Calu3 (cell line): ENCODE data around the gene SERINC3. TPM values are rescaled to one million over a fixed set of nuclear protein-coding genes. Genes with fewer than 3 reads are reported as not detected.

Source experiments
- BruUV-seq: library from RNA; stranded (reverse); fragments of 400-500 nt; replicated peaks from 2 replicates; lab custom pipeline; 2021; lab: Mats Ljungman, UMichigan
- CTCF ChIA-PET: fragments of 300-600 bp; sonication (Branson Sonifier 250); formaldehyde crosslinking; loops from one replicate; lab custom pipeline; 2022; ENCODE audit warnings: antibody characterized with exemption; lab: Charles Lee
- DNase-seq: peaks from one replicate; pipeline ENCODE4 v3.0.0; 2022
- H3K27ac Mint-ChIP-seq: one replicate; pipeline ENCODE4 v1.8.0; 2022; ENCODE audit warnings: mixed read lengths; ENCODE audit not compliant: unreplicated experiment
- H3K27me3 Mint-ChIP-seq: one replicate; pipeline ENCODE4 v1.8.0; 2022; ENCODE audit warnings: mixed read lengths; ENCODE audit not compliant: unreplicated experiment
- H3K36me3 Mint-ChIP-seq: one replicate; pipeline ENCODE4 v1.8.0; 2022; ENCODE audit warnings: mild to moderate bottlenecking, moderate library complexity, mixed read lengths; ENCODE audit not compliant: insufficient read depth, unreplicated experiment
- H3K4me1 Mint-ChIP-seq: one replicate; pipeline ENCODE4 v1.8.0; 2022; ENCODE audit warnings: mild to moderate bottlenecking, low read depth, mixed read lengths; ENCODE audit not compliant: unreplicated experiment
- H3K4me3 Mint-ChIP-seq: one replicate; pipeline ENCODE4 v1.8.0; 2022; ENCODE audit warnings: mild to moderate bottlenecking, low read depth, moderate library complexity, mixed read lengths; ENCODE audit not compliant: unreplicated experiment
- H3K9me3 Mint-ChIP-seq: one replicate; pipeline ENCODE4 v1.8.0; 2022; ENCODE audit warnings: low read depth, mixed read lengths; ENCODE audit not compliant: unreplicated experiment
- intact Hi-C: fragments of 100-400 bp; cut with micrococcal nuclease; formaldehyde crosslinking; loops from one replicate; pipeline ENCODE4 v1.10.0; 2022; ENCODE audit not compliant: unreplicated experiment
- total RNA-seq: library from RNA; stranded (reverse); gene quantifications from 2 replicates; pipeline ENCODE4 v1.2.3, GENCODE V29; 2022
- TF ChIP-seq, protein P1 (sequence below): fragments of 200-600 bp; IDR thresholded peaks from one replicate; pipeline ENCODE4 v1.8.0; 2022; ENCODE audit warnings: antibody characterized with exemption; ENCODE audit not compliant: unreplicated experiment

SERINC3 gene
- total RNA-seq, 1 experiment from 2014 or later = 173 TPM

DNA sequence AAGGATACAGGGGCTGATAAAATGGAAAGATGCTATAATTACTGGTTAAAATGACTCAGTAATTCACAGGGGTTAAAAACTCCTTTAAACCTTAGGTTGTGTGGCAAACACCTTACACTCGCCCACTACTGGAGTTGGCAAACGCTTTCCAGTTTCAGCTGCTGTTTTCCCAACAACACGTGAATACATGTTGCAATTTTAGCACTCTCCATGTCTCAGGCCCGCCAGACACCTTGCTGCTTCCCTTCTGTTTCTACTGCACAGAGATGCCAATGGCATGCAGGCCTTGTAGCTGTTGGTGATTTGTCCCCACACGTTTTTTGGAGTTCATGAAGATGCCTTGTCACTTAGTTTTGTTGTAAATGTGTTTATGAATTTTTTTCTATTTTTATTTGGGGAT, 51.5 kb downstream of the SERINC3 start:
- H3K27me3 Mint-ChIP-seq = no peaks in the 10 kb centered on the region
- peaks cover 5% of the 10 kb centered on the region for H3K36me3 Mint-ChIP-seq
- no TSS peak for BruUV-seq
- no peaks in the 10 kb centered on the region for H3K9me3 Mint-ChIP-seq
- intact Hi-C loops = no loop called here
- no peak overlapping the region for H3K4me3 Mint-ChIP-seq
- DNase-seq = no peak
- no peak overlapping the region for H3K27ac Mint-ChIP-seq
- peaks cover 8% of the 10 kb centered on the region for H3K4me1 Mint-ChIP-seq
- TF ChIP-seq, protein P1, sequence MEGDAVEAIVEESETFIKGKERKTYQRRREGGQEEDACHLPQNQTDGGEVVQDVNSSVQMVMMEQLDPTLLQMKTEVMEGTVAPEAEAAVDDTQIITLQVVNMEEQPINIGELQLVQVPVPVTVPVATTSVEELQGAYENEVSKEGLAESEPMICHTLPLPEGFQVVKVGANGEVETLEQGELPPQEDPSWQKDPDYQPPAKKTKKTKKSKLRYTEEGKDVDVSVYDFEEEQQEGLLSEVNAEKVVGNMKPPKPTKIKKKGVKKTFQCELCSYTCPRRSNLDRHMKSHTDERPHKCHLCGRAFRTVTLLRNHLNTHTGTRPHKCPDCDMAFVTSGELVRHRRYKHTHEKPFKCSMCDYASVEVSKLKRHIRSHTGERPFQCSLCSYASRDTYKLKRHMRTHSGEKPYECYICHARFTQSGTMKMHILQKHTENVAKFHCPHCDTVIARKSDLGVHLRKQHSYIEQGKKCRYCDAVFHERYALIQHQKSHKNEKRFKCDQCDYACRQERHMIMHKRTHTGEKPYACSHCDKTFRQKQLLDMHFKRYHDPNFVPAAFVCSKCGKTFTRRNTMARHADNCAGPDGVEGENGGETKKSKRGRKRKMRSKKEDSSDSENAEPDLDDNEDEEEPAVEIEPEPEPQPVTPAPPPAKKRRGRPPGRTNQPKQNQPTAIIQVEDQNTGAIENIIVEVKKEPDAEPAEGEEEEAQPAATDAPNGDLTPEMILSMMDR = no peak
- CTCF ChIA-PET = interaction anchor here (0.7 to 1.9 kb wide), 4 partner anchors 9 to 255 kb away, joined by 3 to 11 read pairs (median 8); no protein-coding TSS in a partner anchor

GRCh38 chr20:44468044-44468782, 53.7 kb downstream of the SERINC3 start:
- Mint-ChIP-seq H3K36me3 (no peaks in the 10 kb centered on the region), H3K27me3 (no peaks in the 10 kb centered on the region), H3K4me3 (no peak overlapping the region), H3K9me3 (no peaks in the 10 kb centered on the region), H3K27ac (no peak overlapping the region), H3K4me1 (peaks cover 7% of the 10 kb centered on the region)
- BruUV-seq = no TSS peak
- CTCF ChIA-PET = interaction anchor here (0.6 to 0.7 kb wide), 2 partner anchors 43 to 49 kb away, joined by 3 read pairs; no protein-coding TSS in a partner anchor
- no peak for DNase-seq
- TF ChIP-seq, protein P1 = no peak
- intact Hi-C loops = no loop called here

GRCh38 chr20:44467289-44467883, 54.5 kb downstream of the SERINC3 start:
- intact Hi-C loops = no loop called here
- TF ChIP-seq, protein P1 = no peak
- no TSS peak for BruUV-seq
- H3K27me3 Mint-ChIP-seq = no peaks in the 10 kb centered on the region
- DNase-seq = no peak
- H3K36me3 Mint-ChIP-seq = no peaks in the 10 kb centered on the region
- H3K4me3 Mint-ChIP-seq = no peak overlapping the region
- no peaks in the 10 kb centered on the region for H3K9me3 Mint-ChIP-seq
- CTCF ChIA-PET = interaction anchor here (0.6 kb wide), 1 partner anchor 50 kb away, joined by 3 read pairs; no protein-coding TSS in a partner anchor
- peaks cover 7% of the 10 kb centered on the region for H3K4me1 Mint-ChIP-seq
- no peak overlapping the region for H3K27ac Mint-ChIP-seq

DNA sequence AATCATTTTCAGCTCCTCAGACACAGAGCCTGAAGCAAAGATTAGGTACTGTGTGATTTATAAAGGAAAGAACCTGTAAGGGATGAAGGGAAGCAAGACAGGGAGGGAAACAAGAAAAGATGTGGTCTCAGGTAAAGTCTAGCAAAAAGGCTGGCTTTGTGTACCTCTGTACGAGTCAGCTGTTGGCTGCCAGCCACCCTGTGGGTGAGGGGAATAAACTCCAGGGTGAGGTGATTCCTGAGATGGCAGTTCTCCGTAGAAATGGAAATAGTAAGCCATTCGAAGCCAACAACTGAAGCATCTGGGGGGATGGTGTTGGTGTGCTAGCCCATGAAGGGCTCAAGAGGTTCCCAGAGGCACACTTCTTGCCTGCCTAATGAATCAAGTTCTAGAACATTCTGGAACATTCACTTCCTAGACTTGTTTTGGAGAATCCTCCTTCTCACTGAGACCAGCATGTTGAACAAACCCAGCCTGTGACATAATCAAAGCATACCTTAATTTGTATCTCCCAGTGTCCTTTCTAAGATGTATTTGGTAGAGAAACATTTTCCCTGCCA, 56.8 kb downstream of the SERINC3 start:
- peak; percentile 56 for DNase-seq
- Mint-ChIP-seq H3K4me1 (peaks cover 23% of the 10 kb centered on the region), H3K27ac (peak overlapping the region; percentile 50), H3K4me3 (no peak overlapping the region), H3K9me3 (no peaks in the 10 kb centered on the region), H3K36me3 (no peaks in the 10 kb centered on the region), H3K27me3 (no peaks in the 10 kb centered on the region)
- BruUV-seq = no TSS peak
- TF ChIP-seq, protein P1 = no peak
- intact Hi-C loops = no loop called here
- CTCF ChIA-PET = no interaction called here
